WTC11 (cell line): Measurements from ENCODE around the gene FRS2. TPM values are rescaled to one million over a fixed set of nuclear protein-coding genes. Genes with fewer than 3 reads are reported as not detected.

Source experiments
- ATAC-seq: fragments of 200-7000 bp; cut with Tn5 transposase; 2 replicates; pipeline ENCODE4 v1.10.0; 2021; ENCODE audit warnings: mild to moderate bottlenecking, moderate library complexity
- CTCF ChIA-PET: fragments of 300-600 bp; sonication (Branson Sonifier 250); formaldehyde crosslinking; loops from one replicate; lab custom pipeline; 2021; ENCODE audit warnings: antibody characterized with exemption; lab: Charles Lee
- POLR2A ChIA-PET: fragments of 350-600 bp; sonication (Branson Sonifier 250); formaldehyde crosslinking; loops from one replicate; lab custom pipeline; 2021; ENCODE audit warnings: antibody characterized with exemption; lab: Charles Lee
- DNase-seq: peaks from one replicate; pipeline ENCODE4 v3.0.0; 2021; ENCODE audit warnings: low spot score
- H3K27ac Mint-ChIP-seq: 2 replicates; pipeline ENCODE4 v1.8.0; 2021; ENCODE audit warnings: mixed read lengths
- H3K27me3 Mint-ChIP-seq: 2 replicates; pipeline ENCODE4 v1.8.0; 2021; ENCODE audit warnings: low read depth, mild to moderate bottlenecking, moderate library complexity, mixed read lengths
- H3K36me3 Mint-ChIP-seq: 2 replicates; pipeline ENCODE4 v1.8.0; 2021; ENCODE audit warnings: mixed read lengths
- H3K4me1 Mint-ChIP-seq: 2 replicates; pipeline ENCODE4 v1.8.0; 2022; ENCODE audit warnings: mixed read lengths
- H3K4me3 Mint-ChIP-seq: 2 replicates; pipeline ENCODE4 v1.8.0; 2021; ENCODE audit warnings: mild to moderate bottlenecking, moderate library complexity, mixed read lengths
- H3K9me3 Mint-ChIP-seq: 2 replicates; pipeline ENCODE4 v1.8.0; 2021; ENCODE audit warnings: mixed read lengths
- AFF4 ChIP-seq: sonication (generic); formaldehyde crosslinking; IDR thresholded peaks from 2 replicates; pipeline ENCODE4 v1.8.1; 2023; ENCODE audit warnings: mild to moderate bottlenecking, missing genetic modification reagents, borderline replicate concordance
- ATF1 ChIP-seq: sonication (generic); formaldehyde crosslinking; IDR thresholded peaks from 2 replicates; pipeline ENCODE4 v1.8.1; 2023; ENCODE audit warnings: mild to moderate bottlenecking, moderate library complexity, missing genetic modification reagents
- ETV6 ChIP-seq: sonication (generic); formaldehyde crosslinking; IDR thresholded peaks from 2 replicates; pipeline ENCODE4 v1.8.1; 2022; ENCODE audit warnings: mild to moderate bottlenecking, missing genetic modification reagents
- FOXK1 ChIP-seq: sonication (generic); formaldehyde crosslinking; IDR thresholded peaks from 2 replicates; pipeline ENCODE4 v1.8.0; 2022; ENCODE audit warnings: mild to moderate bottlenecking, moderate library complexity, missing genetic modification reagents
- FOXP1 ChIP-seq: sonication (generic); formaldehyde crosslinking; IDR thresholded peaks from 2 replicates; pipeline ENCODE4 v1.8.0; 2022; ENCODE audit warnings: missing genetic modification reagents, mild to moderate bottlenecking, moderate library complexity, borderline replicate concordance
- GTF2I ChIP-seq: fragments of 250-450 bp; sonication (Bioruptor Pico); conservative IDR thresholded peaks from 2 replicates; pipeline ENCODE4 v1.4.0; 2021; ENCODE audit warnings: mild to moderate bottlenecking
- JAZF1 ChIP-seq: fragments of 250-450 bp; sonication (Bioruptor Pico); IDR thresholded peaks from 2 replicates; pipeline ENCODE4 v1.9.0; 2021; ENCODE audit warnings: moderate library complexity, mild to moderate bottlenecking, inconsistent platforms
- JUN ChIP-seq: sonication (generic); formaldehyde crosslinking; IDR thresholded peaks from 2 replicates; pipeline ENCODE4 v1.8.0; 2023; ENCODE audit warnings: mild to moderate bottlenecking, missing genetic modification reagents
- MYBL2 ChIP-seq: sonication (generic); formaldehyde crosslinking; IDR thresholded peaks from 2 replicates; pipeline ENCODE4 v1.8.1; 2023; ENCODE audit warnings: mild to moderate bottlenecking, moderate library complexity, missing genetic modification reagents
- NFYB ChIP-seq: sonication (generic); formaldehyde crosslinking; conservative IDR thresholded peaks from 2 replicates; pipeline ENCODE4 v1.8.0; 2022; ENCODE audit warnings: low read depth, missing genetic modification reagents
- SMAD3 ChIP-seq: sonication (generic); formaldehyde crosslinking; IDR thresholded peaks from 2 replicates; pipeline ENCODE4 v1.8.0; 2022; ENCODE audit warnings: missing genetic modification reagents, mild to moderate bottlenecking, borderline replicate concordance
- ZNF121 ChIP-seq: sonication (generic); formaldehyde crosslinking; IDR thresholded peaks from 2 replicates; pipeline ENCODE4 v1.8.0; 2023; ENCODE audit warnings: missing genetic modification reagents
- ZNF138 ChIP-seq: sonication (generic); formaldehyde crosslinking; conservative IDR thresholded peaks from 2 replicates; pipeline ENCODE4 v1.8.1; 2022; ENCODE audit warnings: mild to moderate bottlenecking, moderate library complexity, missing genetic modification reagents
- ZNF281 ChIP-seq: sonication (generic); formaldehyde crosslinking; IDR thresholded peaks from 2 replicates; pipeline ENCODE4 v1.8.0; 2023; ENCODE audit warnings: mild to moderate bottlenecking, missing genetic modification reagents
- ZNF423 ChIP-seq: fragments of 250-450 bp; sonication (Bioruptor Pico); IDR thresholded peaks from 2 replicates; pipeline ENCODE4 v2.1.2; 2022; ENCODE audit warnings: mild to moderate bottlenecking, moderate library complexity
- total RNA-seq: library from RNA; stranded (reverse); gene quantifications from 3 replicates; pipeline ENCODE4 v1.2.3, GENCODE V29; 2021
- TF ChIP-seq, protein P1 (sequence below): sonication (generic); formaldehyde crosslinking; IDR thresholded peaks from 2 replicates; pipeline ENCODE4 v1.8.1; 2022; ENCODE audit warnings: mild to moderate bottlenecking, missing genetic modification reagents, moderate library complexity, borderline replicate concordance
- TF ChIP-seq, protein P2 (sequence below): sonication (generic); formaldehyde crosslinking; IDR thresholded peaks from 2 replicates; pipeline ENCODE4 v1.8.1; 2023; ENCODE audit warnings: mild to moderate bottlenecking, missing genetic modification reagents
- TF ChIP-seq, protein P3 (sequence below): sonication (generic); formaldehyde crosslinking; conservative IDR thresholded peaks from 2 replicates; pipeline ENCODE4 v1.8.1; 2022; ENCODE audit warnings: mild to moderate bottlenecking, missing genetic modification reagents

The FRS2 gene
- total RNA-seq, 1 experiment from 2014 or later = 26.1 TPM

DNA sequence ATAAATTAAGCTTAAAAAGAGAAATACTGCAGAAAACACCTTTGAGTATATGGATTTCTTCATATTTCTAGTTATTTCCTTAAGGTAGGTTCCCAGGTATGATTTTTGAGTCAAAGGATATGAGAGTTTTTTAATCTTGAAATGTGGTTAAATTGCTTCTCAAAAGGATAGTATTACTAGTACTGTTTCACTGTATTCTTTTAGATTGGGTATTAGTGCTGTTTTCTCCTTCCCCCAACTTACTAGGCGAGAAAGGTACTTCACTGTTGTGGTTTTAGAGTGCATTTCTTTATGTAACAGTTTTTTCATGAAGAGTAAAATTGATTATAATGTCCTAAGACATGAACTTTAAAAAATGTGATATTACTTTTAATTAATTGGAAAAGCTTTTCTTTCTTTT, 13.5 kb downstream of the FRS2 start (continued):
- TF ChIP-seq, protein P1, sequence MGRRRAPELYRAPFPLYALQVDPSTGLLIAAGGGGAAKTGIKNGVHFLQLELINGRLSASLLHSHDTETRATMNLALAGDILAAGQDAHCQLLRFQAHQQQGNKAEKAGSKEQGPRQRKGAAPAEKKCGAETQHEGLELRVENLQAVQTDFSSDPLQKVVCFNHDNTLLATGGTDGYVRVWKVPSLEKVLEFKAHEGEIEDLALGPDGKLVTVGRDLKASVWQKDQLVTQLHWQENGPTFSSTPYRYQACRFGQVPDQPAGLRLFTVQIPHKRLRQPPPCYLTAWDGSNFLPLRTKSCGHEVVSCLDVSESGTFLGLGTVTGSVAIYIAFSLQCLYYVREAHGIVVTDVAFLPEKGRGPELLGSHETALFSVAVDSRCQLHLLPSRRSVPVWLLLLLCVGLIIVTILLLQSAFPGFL = no peak
- TF ChIP-seq ZNF121 (CRISPR knock-in tag) (no peak), ZNF423 (CRISPR knock-in tag) (no peak), GTF2I (CRISPR knock-in tag) (no peak), NFYB (CRISPR knock-in tag) (no peak), FOXP1 (CRISPR knock-in tag) (no peak), ZNF138 (CRISPR knock-in tag) (no peak), AFF4 (CRISPR knock-in tag) (no peak), JAZF1 (CRISPR knock-in tag) (no peak)
- TF ChIP-seq, protein P2, sequence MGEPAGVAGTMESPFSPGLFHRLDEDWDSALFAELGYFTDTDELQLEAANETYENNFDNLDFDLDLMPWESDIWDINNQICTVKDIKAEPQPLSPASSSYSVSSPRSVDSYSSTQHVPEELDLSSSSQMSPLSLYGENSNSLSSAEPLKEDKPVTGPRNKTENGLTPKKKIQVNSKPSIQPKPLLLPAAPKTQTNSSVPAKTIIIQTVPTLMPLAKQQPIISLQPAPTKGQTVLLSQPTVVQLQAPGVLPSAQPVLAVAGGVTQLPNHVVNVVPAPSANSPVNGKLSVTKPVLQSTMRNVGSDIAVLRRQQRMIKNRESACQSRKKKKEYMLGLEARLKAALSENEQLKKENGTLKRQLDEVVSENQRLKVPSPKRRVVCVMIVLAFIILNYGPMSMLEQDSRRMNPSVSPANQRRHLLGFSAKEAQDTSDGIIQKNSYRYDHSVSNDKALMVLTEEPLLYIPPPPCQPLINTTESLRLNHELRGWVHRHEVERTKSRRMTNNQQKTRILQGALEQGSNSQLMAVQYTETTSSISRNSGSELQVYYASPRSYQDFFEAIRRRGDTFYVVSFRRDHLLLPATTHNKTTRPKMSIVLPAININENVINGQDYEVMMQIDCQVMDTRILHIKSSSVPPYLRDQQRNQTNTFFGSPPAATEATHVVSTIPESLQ (CRISPR knock-in tag) = no peak

GRCh38 chr12:69484428-69484827, 14.2 kb downstream of the FRS2 start:
- no peaks in the 10 kb centered on the region for H3K27me3 Mint-ChIP-seq
- ATAC-seq (peak; percentile 50; the same call in 1 of the 2 replicates), DNase-seq (no peak)
- ChIA-PET POLR2A (no interaction called here), CTCF (interaction anchor here (1.9 kb wide), 1 partner anchor 9 kb away, joined by 6 read pairs; no protein-coding TSS in a partner anchor)
- H3K4me3 Mint-ChIP-seq = no peak overlapping the region
- H3K27ac Mint-ChIP-seq = peak overlapping the region; percentile 17
- peaks cover 24% of the 10 kb centered on the region for H3K36me3 Mint-ChIP-seq
- peaks cover 20% of the 10 kb centered on the region for H3K9me3 Mint-ChIP-seq
- H3K4me1 Mint-ChIP-seq = peaks cover 18% of the 10 kb centered on the region
- no peak for TF ChIP-seq ZNF281 (CRISPR knock-in tag)
- TF ChIP-seq, protein P2 (CRISPR knock-in tag) = no peak
- TF ChIP-seq MYBL2 = no peak
- TF ChIP-seq, protein P3, sequence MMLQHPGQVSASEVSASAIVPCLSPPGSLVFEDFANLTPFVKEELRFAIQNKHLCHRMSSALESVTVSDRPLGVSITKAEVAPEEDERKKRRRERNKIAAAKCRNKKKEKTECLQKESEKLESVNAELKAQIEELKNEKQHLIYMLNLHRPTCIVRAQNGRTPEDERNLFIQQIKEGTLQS = no peak
- TF ChIP-seq FOXK1 (CRISPR knock-in tag) = no peak
- TF ChIP-seq AFF4 (CRISPR knock-in tag) = no peak
- TF ChIP-seq ETV6 (CRISPR knock-in tag) = no peak
- no peak for TF ChIP-seq FOXP1 (CRISPR knock-in tag)
- no peak for TF ChIP-seq JUN (CRISPR knock-in tag)
- no peak for TF ChIP-seq ATF1
- TF ChIP-seq JAZF1 (CRISPR knock-in tag) = no peak
- TF ChIP-seq SMAD3 (CRISPR knock-in tag) = no peak
